Tibial nerve (tissue), 3 donors: ENCODE results near the gene ZNF425.

Source experiments
- POLR2A ChIP-seq, 2 donors: fragments of 450-650 bp; IDR thresholded peaks; one replicate each; pipeline ENCODE4 v1.6.1; 2017; ENCODE audit warnings: antibody characterized with exemption in 2 of 2, mild to moderate bottlenecking in 2 of 2, moderate library complexity in 2 of 2
- TF ChIP-seq, protein P1 (sequence below), 5 experiments: fragments of 200-600 bp in 3 of 5; fragments of 450-650 bp in 2 of 5; sonication (generic) in 3 of 5; IDR thresholded peaks; one replicate each; pipeline ENCODE4 v1.5.1; 2016 to 2019; ENCODE audit warnings: antibody characterized with exemption in 5 of 5, mild to moderate bottlenecking in 3 of 5, moderate library complexity in 2 of 5

DNA sequence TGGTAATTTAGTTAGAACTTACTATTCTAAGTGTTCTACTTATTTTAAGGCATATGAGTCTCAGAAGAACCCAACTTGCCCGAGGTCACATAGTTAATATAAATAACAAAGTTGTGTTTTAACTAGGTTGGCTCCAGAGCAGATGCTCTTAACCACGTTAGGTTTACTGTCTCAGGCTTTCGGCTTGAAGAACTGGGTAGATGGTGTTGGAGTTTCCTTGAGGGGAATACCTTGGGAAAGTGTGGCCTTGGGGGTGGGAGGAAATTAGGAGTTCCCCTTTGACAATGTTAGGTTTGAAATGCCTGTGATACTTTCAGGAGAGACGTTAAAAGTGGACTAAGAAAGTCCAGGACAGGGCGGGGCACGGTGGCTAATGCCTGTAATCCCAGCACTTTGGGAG is 30.8 kb upstream of the ZNF425 start:
- no peak for TF ChIP-seq POLR2A (IDR thresholded peaks at IDR 0.05)
- TF ChIP-seq, protein P1, sequence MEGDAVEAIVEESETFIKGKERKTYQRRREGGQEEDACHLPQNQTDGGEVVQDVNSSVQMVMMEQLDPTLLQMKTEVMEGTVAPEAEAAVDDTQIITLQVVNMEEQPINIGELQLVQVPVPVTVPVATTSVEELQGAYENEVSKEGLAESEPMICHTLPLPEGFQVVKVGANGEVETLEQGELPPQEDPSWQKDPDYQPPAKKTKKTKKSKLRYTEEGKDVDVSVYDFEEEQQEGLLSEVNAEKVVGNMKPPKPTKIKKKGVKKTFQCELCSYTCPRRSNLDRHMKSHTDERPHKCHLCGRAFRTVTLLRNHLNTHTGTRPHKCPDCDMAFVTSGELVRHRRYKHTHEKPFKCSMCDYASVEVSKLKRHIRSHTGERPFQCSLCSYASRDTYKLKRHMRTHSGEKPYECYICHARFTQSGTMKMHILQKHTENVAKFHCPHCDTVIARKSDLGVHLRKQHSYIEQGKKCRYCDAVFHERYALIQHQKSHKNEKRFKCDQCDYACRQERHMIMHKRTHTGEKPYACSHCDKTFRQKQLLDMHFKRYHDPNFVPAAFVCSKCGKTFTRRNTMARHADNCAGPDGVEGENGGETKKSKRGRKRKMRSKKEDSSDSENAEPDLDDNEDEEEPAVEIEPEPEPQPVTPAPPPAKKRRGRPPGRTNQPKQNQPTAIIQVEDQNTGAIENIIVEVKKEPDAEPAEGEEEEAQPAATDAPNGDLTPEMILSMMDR (IDR thresholded peaks at IDR 0.05): no peak
